Hematopoietic multipotent progenitor cell (in vitro differentiated cells): ENCODE data around the gene PPP1R3D. TPM values are rescaled to one million over a fixed set of nuclear protein-coding genes. Genes with fewer than 3 reads are reported as not detected.
A peak's percentile ranks its signal among the peaks of the same experiment; 100 is the strongest.

Source experiments
- DNase-seq, 3 donors: peaks; one replicate each; pipeline ENCODE4 v3.0.0-alpha.2; 2011 to 2015; ENCODE audit warnings: low read depth in 2 of 3, low spot score in 2 of 3
- total RNA-seq: library from RNA; depleted of rRNA; stranded (reverse); fragments of >200 nt; gene quantifications from one replicate; pipeline ENCODE4 v1.2.3, GENCODE V29; 2012

The PPP1R3D gene
- total RNA-seq, 1 donor, result 8.1 TPM

- DNase-seq, result peak in 2 of 3 donors; percentile 67 to 88
These were observed 9.0 kb upstream of the PPP1R3D start for GRCh38 chr20:59948828-59949720.

GRCh38 chr20:59948212-59948611 is 8.1 kb upstream of the PPP1R3D start:
- DNase-seq, result peak in 2 of 3 donors; percentile 4 to 11

- DNase-seq, result no peak
These were observed 7.3 kb upstream of the PPP1R3D start for GRCh38 chr20:59947376-59947775.

- DNase-seq, result no peak
These were observed 5.6 kb upstream of the PPP1R3D start for GRCh38 chr20:59945731-59946130.

- no peak for DNase-seq
These were observed 5.1 kb upstream of the PPP1R3D start for GRCh38 chr20:59945175-59945574.

GRCh38 chr20:59944726-59945125 is 4.6 kb upstream of the PPP1R3D start:
- DNase-seq, result no peak

- DNase-seq, result no peak
These were observed 2.1 kb upstream of the PPP1R3D start for GRCh38 chr20:59942245-59942644.

GRCh38 chr20:59940956-59941294 is 820 bp upstream of the PPP1R3D start:
- no peak for DNase-seq

- DNase-seq, result no peak
These were observed 301 bp downstream of the PPP1R3D start for GRCh38 chr20:59939879-59940128.

- peak in 1 of 3 donors; percentile 14 for DNase-seq
These were observed 840 bp downstream of the PPP1R3D start for GRCh38 chr20:59939052-59939878.

GRCh38 chr20:59938696-59939051 is 1.4 kb downstream of the PPP1R3D start:
- no peak for DNase-seq

GRCh38 chr20:59938221-59938620 is 1.9 kb downstream of the PPP1R3D start:
- no peak for DNase-seq

- DNase-seq, result no peak
These were observed 3.0 kb downstream of the PPP1R3D start for GRCh38 chr20:59937150-59937549.

- DNase-seq, result no peak
These were observed 3.7 kb downstream of the PPP1R3D start for GRCh38 chr20:59936409-59936808.

- no peak for DNase-seq
These were observed 4.5 kb downstream of the PPP1R3D start for GRCh38 chr20:59935457-59936185.

- peak; percentile 65 to 74 (median 73) for DNase-seq
These were observed 6.1 kb downstream of the PPP1R3D start for GRCh38 chr20:59933849-59934585.

- peak; percentile 37 to 63 (median 59) for DNase-seq
These were observed 6.7 kb downstream of the PPP1R3D start, which contains the start of gene SYCP2 for GRCh38 chr20:59933296-59933848. TSS of gene SYCP2 (minus strand) at chr20:59933637. CDS start at chr20:59922413, 11,224 bp downstream.

- DNase-seq, result no peak
These were observed 7.3 kb downstream of the PPP1R3D start for GRCh38 chr20:59932616-59933295.

- no peak for DNase-seq
These were observed 8.4 kb downstream of the PPP1R3D start for GRCh38 chr20:59931511-59932312.
